H4 (cell line): Measurements from ENCODE around the gene OAS3. TPM values are rescaled to one million over a fixed set of nuclear protein-coding genes. Genes with fewer than 3 reads are reported as not detected.
"Not testable (repeated sequence)": the region's sequence is repeated elsewhere in the genome, so short reads cannot be mapped to it uniquely, and the experiment has no call there.

Experiments
- DNase-seq: peaks from one replicate; pipeline ENCODE4 v3.0.0-alpha.2; 2015; ENCODE audit warnings: low spot score
- total RNA-seq: library from RNA; depleted of rRNA; stranded (reverse); fragments of >200 nt; shearing (Covaris generic); gene quantifications from 2 replicates; pipeline ENCODE4 v1.2.3, GENCODE V29; 2014; rRNA removed

The OAS3 gene, protein sequence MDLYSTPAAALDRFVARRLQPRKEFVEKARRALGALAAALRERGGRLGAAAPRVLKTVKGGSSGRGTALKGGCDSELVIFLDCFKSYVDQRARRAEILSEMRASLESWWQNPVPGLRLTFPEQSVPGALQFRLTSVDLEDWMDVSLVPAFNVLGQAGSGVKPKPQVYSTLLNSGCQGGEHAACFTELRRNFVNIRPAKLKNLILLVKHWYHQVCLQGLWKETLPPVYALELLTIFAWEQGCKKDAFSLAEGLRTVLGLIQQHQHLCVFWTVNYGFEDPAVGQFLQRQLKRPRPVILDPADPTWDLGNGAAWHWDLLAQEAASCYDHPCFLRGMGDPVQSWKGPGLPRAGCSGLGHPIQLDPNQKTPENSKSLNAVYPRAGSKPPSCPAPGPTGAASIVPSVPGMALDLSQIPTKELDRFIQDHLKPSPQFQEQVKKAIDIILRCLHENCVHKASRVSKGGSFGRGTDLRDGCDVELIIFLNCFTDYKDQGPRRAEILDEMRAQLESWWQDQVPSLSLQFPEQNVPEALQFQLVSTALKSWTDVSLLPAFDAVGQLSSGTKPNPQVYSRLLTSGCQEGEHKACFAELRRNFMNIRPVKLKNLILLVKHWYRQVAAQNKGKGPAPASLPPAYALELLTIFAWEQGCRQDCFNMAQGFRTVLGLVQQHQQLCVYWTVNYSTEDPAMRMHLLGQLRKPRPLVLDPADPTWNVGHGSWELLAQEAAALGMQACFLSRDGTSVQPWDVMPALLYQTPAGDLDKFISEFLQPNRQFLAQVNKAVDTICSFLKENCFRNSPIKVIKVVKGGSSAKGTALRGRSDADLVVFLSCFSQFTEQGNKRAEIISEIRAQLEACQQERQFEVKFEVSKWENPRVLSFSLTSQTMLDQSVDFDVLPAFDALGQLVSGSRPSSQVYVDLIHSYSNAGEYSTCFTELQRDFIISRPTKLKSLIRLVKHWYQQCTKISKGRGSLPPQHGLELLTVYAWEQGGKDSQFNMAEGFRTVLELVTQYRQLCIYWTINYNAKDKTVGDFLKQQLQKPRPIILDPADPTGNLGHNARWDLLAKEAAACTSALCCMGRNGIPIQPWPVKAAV
- 39.1 and 46.8 TPM in 2 replicates for total RNA-seq

GRCh38 chr12:112937741-112938719, at the start of gene OAS3:
TSS of gene OAS3 (plus strand) at chr12:112938474. CDS start at chr12:112938531, 57 bp downstream.
- peak; percentile 94 for DNase-seq

DNA sequence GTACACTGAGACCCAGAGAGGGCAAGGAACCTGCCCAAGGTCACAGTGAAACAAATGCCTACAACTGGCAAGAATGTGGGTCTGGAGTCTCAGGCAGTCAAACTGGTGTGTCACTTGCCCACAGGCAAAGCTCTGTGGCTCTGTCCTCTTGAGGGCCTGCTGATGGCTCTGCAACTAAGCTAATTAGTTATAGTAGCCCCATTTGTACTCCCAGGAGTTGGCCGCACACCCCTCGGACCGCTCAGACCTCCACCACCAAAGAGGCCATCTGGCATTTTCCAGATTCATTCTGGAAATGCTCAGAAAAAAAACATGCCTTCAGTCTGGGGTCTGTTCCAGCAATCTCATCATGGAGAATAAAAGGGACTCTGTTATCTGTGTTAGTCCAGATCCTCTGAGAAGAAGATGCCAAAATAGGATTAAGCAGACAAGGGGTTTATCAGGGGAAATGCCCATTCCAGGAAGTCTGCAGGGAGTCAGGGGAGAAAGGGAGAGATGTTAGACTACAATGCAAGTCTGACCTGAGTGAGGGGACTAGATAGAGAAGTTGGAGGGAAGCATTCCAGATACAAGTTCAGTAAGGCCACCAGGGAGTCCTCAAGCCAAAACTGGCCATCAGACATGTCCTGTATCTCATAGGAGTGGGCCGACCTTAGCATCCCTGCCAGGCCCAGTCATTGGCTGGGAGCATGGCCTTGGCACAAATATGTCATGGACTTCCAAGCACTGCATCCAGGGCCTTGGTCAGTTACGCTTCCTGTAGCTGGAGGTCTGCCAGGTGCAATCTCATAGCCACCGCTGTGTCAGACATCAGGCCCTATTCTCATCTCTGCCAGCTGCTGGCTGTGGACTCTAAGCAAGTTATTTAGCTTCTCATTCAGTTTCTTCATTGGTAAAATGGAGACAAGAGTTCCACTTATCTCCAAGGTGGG, 46.9 kb upstream of the OAS3 start:
- DNase-seq: no peak

- no peak for DNase-seq
These were observed 45.4 kb upstream of the OAS3 start for GRCh38 chr12:112892856-112893255.

DNA sequence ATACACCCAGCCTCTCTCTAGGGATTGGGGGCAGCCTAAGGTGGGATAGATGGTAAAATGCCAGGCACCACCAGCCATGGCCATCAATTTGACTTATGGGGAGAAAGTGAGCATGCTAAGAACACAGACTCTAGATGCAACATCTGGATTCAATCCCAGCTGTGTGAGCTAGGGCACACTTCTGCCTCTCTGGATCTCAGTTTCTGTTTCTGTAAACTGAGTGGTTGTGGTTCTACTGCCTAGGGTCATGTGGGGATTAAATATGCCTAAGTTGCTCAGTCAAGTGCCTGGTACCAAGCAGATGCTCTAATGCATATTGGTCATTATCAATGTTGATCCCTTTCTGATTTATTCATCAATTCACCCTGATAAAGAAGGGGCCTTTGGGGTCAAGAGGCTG, 44.1 kb upstream of the OAS3 start:
- no peak for DNase-seq

DNA sequence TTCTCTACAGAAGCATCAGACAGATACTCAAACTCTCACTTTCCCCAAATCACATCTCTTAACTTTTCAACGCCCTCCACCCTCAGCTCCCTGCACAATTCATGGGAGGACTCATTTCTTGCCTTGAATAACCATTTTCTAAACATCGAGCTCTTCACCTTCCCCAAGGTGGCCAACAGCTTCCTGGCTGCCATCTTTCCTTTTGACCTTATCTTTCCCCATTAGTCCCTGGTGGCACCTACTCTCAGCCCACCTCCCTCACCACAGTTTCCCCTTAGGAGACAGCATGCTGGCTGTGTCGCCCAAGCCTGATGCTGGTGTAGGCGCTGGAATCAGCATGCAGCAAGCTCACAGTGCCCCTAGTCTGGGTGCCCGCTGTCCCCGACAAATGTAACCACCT, 39.9 kb upstream of the OAS3 start:
- DNase-seq: no peak

DNA sequence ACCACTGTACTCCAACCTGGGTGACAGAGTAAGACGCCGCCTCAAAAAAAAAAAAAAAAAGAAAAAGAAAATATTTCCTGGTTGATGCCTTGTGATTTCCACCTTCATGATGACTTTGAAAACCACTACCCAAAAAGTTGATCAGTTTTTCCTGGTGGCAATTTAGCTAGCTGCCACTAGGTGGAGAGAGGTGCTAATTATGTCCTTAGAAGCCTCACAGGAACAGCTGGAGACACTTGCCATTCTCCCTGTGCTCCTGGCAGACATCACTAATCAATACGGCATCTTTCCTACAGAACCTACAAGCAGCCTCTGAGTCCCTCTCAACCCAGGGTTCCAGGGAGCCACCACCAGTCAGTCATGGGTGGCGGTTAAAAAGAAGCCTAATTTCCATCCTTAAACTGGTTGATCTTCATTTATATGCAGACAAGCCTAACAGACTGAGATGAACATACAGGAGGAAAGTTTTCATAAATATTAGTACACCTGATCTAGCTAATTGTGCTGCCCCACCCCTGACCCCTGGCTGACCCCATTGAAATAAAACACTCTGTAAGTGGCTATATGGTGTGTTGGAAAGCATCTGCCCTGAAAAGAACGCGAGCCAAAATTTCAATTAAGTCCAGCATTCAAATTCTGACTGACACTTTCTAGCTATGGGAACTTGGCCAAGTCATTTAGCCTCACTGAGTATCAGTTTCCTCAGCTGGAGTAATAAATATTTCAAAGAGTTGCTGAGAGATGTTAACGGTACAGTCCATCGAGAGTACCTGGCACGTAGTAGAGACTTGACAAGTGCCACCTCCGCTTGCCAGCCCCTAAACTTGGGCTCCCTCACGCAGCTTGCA, 37.8 kb upstream of the OAS3 start:
- DNase-seq: peak; percentile 59

GRCh38 chr12:112901271-112901670, 37.0 kb upstream of the OAS3 start:
- no peak for DNase-seq

GRCh38 chr12:112904571-112904970, 33.7 kb upstream of the OAS3 start:
- no peak for DNase-seq

- no peak for DNase-seq
These were observed 32.7 kb upstream of the OAS3 start for GRCh38 chr12:112905451-112906089.

GRCh38 chr12:112906712-112907414, 31.4 kb upstream of the OAS3 start, which contains the start of gene OAS1:
TSS of gene OAS1 (plus strand) at chr12:112906962. CDS start at chr12:112907040, 78 bp downstream.
- DNase-seq: peak; percentile 81

DNA sequence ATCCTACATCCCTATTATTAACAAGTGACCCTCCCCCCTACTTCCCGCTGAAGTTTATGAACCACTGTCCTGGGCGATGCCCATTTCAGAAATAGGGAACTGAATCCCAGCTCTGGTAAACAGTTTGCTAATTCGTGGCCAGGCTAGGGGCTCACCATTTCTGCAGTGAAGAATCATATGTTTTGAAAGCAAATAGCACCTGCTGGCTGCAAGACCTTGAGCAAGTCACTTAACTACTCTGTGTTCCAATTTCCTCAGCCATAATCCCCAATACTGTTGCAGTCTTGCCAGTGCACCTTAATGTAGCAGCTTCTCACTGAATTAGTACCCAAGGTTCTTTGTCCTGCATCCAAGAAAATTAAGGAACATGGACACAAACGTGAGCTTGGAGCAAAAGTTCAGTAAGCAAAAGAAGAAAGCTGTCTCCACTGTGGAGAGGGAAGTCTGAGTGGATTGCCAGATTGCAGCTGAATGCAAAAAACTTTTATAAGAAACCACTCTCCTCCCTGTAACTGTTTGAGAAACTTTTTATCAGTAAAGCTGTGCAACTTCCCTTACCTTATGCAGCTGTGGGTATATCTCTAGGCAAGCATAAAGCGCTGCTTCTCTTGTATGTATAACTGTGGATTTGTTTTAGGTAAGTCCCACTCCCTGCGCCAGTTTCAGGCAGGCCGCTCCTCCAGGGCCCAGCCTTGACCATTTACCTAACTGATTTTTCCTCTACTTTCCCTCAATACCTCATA, 30.7 kb upstream of the OAS3 start:
- DNase-seq: no peak

GRCh38 chr12:112908548-112908947, 29.7 kb upstream of the OAS3 start:
- DNase-seq: no peak

DNA sequence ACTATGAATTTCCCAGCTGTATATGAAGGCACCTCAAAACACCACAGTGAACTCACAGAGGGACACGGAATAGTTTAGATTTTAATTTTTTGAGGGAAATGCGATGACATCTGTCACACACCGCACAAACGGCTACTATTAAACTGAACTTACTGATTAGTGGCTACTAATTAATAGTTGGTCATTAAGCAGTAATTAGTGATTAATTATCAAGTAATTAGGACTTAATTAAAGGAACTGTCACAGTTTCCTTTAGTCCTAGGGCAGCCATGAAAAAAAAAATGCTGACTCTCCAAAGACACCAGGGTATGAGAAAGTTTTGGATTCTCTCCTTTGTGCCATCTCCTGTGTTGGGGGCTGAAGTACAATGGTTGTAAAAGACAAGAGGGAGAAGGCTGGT, 28.6 kb upstream of the OAS3 start:
- DNase-seq: no peak

GRCh38 chr12:112913038-112913688, 25.1 kb upstream of the OAS3 start:
- no peak for DNase-seq

- DNase-seq: not testable (repeated sequence)
These were observed 24.4 kb upstream of the OAS3 start for GRCh38 chr12:112913888-112914287.

DNA sequence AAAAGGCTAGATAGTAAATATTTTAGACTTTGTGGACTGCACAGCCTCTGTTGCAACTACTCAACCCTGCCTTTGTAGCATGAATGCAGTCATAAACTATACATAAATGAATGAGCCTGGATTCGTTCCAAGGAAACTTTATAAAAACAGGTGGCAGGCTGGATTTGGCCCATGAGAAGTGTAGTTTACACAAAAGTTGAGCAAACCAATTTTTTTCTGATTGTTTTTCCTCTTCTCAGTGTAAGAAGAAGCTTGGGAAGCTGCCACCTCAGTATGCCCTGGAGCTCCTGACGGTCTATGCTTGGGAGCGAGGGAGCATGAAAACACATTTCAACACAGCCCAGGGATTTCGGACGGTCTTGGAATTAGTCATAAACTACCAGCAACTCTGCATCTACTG, 22.0 kb upstream of the OAS3 start:
- DNase-seq: peak; percentile 20
